Loucy (cell line): Measurements from ENCODE around the gene ZNF516.

Experiments
- H2AFZ ChIP-seq: fragments of 200-600 bp; sonication (generic); 2 replicates; pipeline ENCODE4 v1.6.0; 2016; ENCODE audit warnings: antibody characterized with exemption, mild to moderate bottlenecking, low read length, moderate library complexity
- H3F3A ChIP-seq: fragments of 200-600 bp; 2 replicates; pipeline ENCODE4 v1.6.0; 2016; ENCODE audit warnings: antibody characterized with exemption, low read depth, mild to moderate bottlenecking
- H3K27me3 ChIP-seq: fragments of 200-600 bp; sonication (generic); 2 replicates; pipeline ENCODE4 v1.6.1; 2014; ENCODE audit warnings: low read length, mild to moderate bottlenecking; ENCODE audit not compliant: insufficient read depth, poor library complexity, severe bottlenecking
- H3K36me3 ChIP-seq: fragments of 200-600 bp; sonication (generic); 2 replicates; pipeline ENCODE4 v1.6.1; 2016; ENCODE audit warnings: low read length; ENCODE audit not compliant: insufficient read depth
- H3K4me1 ChIP-seq: fragments of 200-600 bp; sonication (generic); 2 replicates; pipeline ENCODE4 v1.5.1; 2014; ENCODE audit warnings: low read length, mild to moderate bottlenecking; ENCODE audit not compliant: insufficient read depth, poor library complexity, severe bottlenecking
- H3K4me2 ChIP-seq: fragments of 200-600 bp; sonication (generic); 2 replicates; pipeline ENCODE4 v1.6.0; 2014; ENCODE audit warnings: antibody characterized with exemption, low read length, low read depth, mild to moderate bottlenecking; ENCODE audit not compliant: poor library complexity, severe bottlenecking
- H3K4me3 ChIP-seq: fragments of 200-600 bp; sonication (generic); 2 replicates; pipeline ENCODE4 v1.5.1; 2014; ENCODE audit warnings: low read length, mild to moderate bottlenecking, mixed read lengths; ENCODE audit not compliant: poor library complexity, severe bottlenecking
- H3K79me2 ChIP-seq: fragments of 200-600 bp; sonication (generic); 2 replicates; pipeline ENCODE4 v1.6.1; 2014; ENCODE audit warnings: low read length; ENCODE audit not compliant: insufficient read depth
- H3K9ac ChIP-seq: fragments of 200-600 bp; sonication (generic); 2 replicates; pipeline ENCODE4 v1.6.0; 2014; ENCODE audit warnings: mild to moderate bottlenecking, low read depth, low read length, moderate library complexity; ENCODE audit not compliant: poor library complexity, severe bottlenecking
- H3K9me2 ChIP-seq: fragments of 200-600 bp; sonication (generic); replicated peaks from 2 replicates; pipeline ENCODE4 v1.6.1; 2016; ENCODE audit warnings: low read depth, low read length, mixed read lengths
- H3K9me3 ChIP-seq: fragments of 200-600 bp; sonication (generic); 2 replicates; pipeline ENCODE4 v1.6.1; 2014; ENCODE audit warnings: mild to moderate bottlenecking, antibody characterized with exemption, low read length, low read depth; ENCODE audit not compliant: insufficient read depth
- H4K20me1 ChIP-seq: fragments of 200-600 bp; sonication (generic); 2 replicates; pipeline ENCODE4 v1.6.0; 2014; ENCODE audit warnings: antibody characterized with exemption, low read length, mild to moderate bottlenecking; ENCODE audit not compliant: insufficient read depth, poor library complexity, severe bottlenecking
- CTCF ChIP-seq: fragments of 200-600 bp; sonication (generic); conservative IDR thresholded peaks from 2 replicates; pipeline ENCODE4 v1.5.1; 2014; ENCODE audit warnings: mild to moderate bottlenecking, antibody characterized with exemption, low read length
- EZH2phosphoT487 ChIP-seq: fragments of 200-600 bp; IDR thresholded peaks from 2 replicates; pipeline ENCODE4 v1.6.1; 2018; ENCODE audit warnings: antibody characterized with exemption, mild to moderate bottlenecking, moderate library complexity, borderline replicate concordance

Gene ZNF516

GRCh38 chr18:76518123-76518859 is 23.2 kb upstream of the ZNF516 start:
- H2AFZ ChIP-seq, result no peak overlapping the region

GRCh38 chr18:76515576-76515975 is 20.5 kb upstream of the ZNF516 start:
- TF ChIP-seq CTCF, result no peak
- TF ChIP-seq EZH2phosphoT487, result no peak
- no peaks in the 10 kb centered on the region for H3F3A ChIP-seq
- H3K79me2 ChIP-seq, result no peaks in the 10 kb centered on the region
- no peaks in the 10 kb centered on the region for H4K20me1 ChIP-seq
- no peak overlapping the region for H3K4me2 ChIP-seq
- no peaks in the 10 kb centered on the region for H3K27me3 ChIP-seq
- H3K9ac ChIP-seq, result no peak overlapping the region
- H3K4me3 ChIP-seq, result no peak overlapping the region
- H3K4me1 ChIP-seq, result no peaks in the 10 kb centered on the region
- no peaks in the 10 kb centered on the region for H3K9me2 ChIP-seq
- H2AFZ ChIP-seq, result no peak overlapping the region
- H3K36me3 ChIP-seq, result no peaks in the 10 kb centered on the region
- no peaks in the 10 kb centered on the region for H3K9me3 ChIP-seq

More at GRCh38 chr18:76518123-76518859, 23.2 kb upstream of the ZNF516 start:
- Histone ChIP-seq H3K4me3 (no peak overlapping the region), H3K4me1 (no peaks in the 10 kb centered on the region), H3K36me3 (no peaks in the 10 kb centered on the region), H3K79me2 (no peaks in the 10 kb centered on the region), H4K20me1 (no peaks in the 10 kb centered on the region), H3K27me3 (no peaks in the 10 kb centered on the region), H3F3A (no peaks in the 10 kb centered on the region), H3K4me2 (no peak overlapping the region), H3K9me3 (no peaks in the 10 kb centered on the region), H3K9me2 (no peaks in the 10 kb centered on the region), H3K9ac (no peak overlapping the region)
- no peak for TF ChIP-seq EZH2phosphoT487
- TF ChIP-seq CTCF, result no peak

GRCh38 chr18:76514573-76514972 is 19.5 kb upstream of the ZNF516 start:
- H3K36me3 ChIP-seq, result no peaks in the 10 kb centered on the region
- no peaks in the 10 kb centered on the region for H3K79me2 ChIP-seq
- no peak overlapping the region for H3K9ac ChIP-seq
- no peak overlapping the region for H2AFZ ChIP-seq
- no peaks in the 10 kb centered on the region for H3K4me1 ChIP-seq
- no peak overlapping the region for H3K4me3 ChIP-seq
- TF ChIP-seq EZH2phosphoT487, result no peak
- no peak for TF ChIP-seq CTCF
- no peaks in the 10 kb centered on the region for H3K27me3 ChIP-seq
- no peaks in the 10 kb centered on the region for H4K20me1 ChIP-seq
- no peaks in the 10 kb centered on the region for H3K9me3 ChIP-seq
- no peaks in the 10 kb centered on the region for H3F3A ChIP-seq
- H3K4me2 ChIP-seq, result no peak overlapping the region
- no peaks in the 10 kb centered on the region for H3K9me2 ChIP-seq
